Dedifferentiated amniotic fluid mesenchymal stem cell (primary cell): ENCODE results near the gene FAM151B.

Source experiments
- DNase-seq: peaks from one replicate; pipeline ENCODE4 v3.0.0-alpha.2; 2016; ENCODE audit errors: extremely low spot score

The FAM151B gene

GRCh38 chr5:80588858-80589540 lies 101.1 kb downstream of the FAM151B start:
- no peak for DNase-seq

- DNase-seq = no peak
Observed at GRCh38 chr5:80590766-80591165, 102.9 kb downstream of the FAM151B start.

DNA sequence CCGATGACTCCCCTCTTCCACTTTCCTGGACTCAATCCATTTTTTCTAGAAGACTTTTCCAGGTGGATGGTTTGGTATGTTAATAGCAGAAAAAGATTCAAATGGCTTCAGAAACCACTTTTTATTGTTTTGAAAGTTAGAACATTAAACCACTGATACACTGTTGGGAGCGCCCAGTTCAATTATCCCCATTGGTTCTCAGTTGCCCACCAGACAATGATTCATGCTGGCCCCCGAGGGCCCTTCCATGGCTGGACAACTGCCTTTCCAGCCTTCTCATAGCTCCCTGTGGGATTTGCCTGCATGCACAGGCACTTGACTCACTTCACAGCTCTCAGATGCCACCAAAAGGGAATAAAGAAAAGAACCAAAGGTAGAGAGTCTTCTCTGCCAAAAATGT lies 103.5 kb downstream of the FAM151B start:
- no peak for DNase-seq

- no peak for DNase-seq
Observed at GRCh38 chr5:80592105-80592504, 104.2 kb downstream of the FAM151B start.
